SKM-1 (cell line): ENCODE results near the gene CD163.
"Not testable (repeated sequence)": the region's sequence is repeated elsewhere in the genome, so short reads cannot be mapped to it uniquely, and the experiment has no call there.

Source experiments
- DNase-seq: peaks from one replicate; lab custom pipeline; 2025; ENCODE audit not compliant: unreplicated experiment; lab: John Stamatoyannopoulos, UW

CD163 gene

DNA sequence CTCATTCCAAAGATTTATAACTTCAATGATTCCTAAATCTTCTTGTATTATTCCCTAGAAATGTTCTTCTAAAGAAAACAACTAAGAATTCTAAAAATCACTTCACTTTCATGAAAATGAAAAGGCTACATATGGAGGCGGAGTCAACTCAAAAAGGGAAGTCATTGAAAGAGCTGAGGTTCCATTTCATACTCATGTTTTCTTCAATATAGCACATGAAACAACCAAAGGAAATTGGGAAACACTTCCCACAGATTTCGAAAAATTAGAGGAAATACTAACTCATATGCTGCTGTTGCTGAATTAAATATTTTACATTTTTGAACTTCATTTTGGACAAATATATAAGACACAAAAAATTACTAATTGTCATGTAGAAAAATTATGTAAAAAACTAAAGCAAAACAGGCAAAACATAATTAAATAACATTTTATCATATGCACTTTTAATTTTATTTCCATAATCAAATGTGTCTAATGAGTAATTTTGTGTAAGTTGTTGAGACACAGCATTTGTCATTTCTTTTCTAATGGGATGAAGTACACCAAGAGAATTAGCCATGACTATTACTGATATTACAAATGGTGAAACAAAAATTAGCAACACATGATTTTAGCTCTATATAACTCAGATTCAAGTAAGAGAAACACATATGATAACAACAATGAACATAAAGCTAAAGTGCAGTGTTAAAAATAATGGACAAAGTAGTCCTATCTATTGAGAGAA is at the start of gene CD163:
CD163 (minus strand) TSS at position 92 of the 730 bp plus-strand sequence; CDS start at position 5, 87 bp downstream.
- DNase-seq = peak; percentile 10

DNA sequence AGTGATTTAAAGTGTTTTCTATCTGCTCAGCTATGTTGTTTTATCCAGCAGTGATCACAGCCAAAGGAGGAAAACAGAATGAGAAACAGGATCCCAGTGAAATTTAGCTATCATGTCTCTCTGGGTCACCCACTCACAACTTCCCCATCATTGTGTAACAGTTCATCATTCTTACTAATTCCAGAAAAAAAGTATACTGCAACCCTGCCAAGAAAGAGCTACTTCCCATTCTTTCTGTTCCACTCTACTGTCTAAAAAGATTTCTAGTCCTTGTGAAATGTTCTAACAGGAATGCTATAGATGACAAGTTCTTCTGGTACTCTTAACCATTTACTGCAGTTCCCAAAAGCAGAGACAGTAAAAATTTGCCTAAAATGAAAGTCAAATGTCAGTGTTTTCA is 39.2 kb upstream of the CD163 start:
- DNase-seq = peak; percentile 44

DNA sequence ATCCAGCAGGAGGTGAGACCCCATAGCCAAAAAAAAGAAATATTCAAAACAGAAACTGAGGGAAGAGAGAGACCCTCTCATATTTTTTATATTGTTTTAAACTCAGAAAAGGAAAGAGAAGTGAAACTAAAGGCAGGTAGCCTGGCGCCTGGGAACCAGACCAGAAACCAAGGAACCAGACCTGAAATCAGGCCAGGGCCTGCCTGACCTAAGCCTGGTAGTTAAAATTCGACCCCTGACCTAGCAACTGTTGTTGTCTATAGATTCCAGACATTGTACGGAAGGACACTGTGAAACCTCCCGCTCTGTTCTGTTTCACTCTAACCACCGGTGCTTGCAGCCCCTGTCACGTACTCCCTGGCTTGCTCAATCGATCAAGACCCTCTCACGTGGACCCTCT is 38.5 kb upstream of the CD163 start:
- no peak for DNase-seq

DNA sequence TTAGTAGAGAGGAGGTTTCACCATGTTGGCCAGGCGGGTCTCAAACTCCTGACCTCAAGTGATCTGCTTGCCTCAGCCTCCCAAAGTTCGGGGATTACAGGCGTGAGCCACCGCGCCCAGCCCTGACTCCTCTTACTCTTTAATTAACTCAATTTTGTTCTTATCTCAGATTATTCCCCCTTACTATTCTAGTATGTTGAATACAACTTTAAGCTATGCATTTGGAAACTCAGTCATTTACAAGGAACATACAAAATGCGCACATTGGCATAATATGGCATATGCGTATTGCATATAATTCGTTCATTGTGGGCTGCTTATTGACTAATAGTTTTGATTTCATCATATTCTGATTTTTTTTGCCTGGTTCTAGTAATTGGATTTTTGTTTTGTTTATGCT is 10.8 kb upstream of the CD163 start:
- no peak for DNase-seq

DNA sequence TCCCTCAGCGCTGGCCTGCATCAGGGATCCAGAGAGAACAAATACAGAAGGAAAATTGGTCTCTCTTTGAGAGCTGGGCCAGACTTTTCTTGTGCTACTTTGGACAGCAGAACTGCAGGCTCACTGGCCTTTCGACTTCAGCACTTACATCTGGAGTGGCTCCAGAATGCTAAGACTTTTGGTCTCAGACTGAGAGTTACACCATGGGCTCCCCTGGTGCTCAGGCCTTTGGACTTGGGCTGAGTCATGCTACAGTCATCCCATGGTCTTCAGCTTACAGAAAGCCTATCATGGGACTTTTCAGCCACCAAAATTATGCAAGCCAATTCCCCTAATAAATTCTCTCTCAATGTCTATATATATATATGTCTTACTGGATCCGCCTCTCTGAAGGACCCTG is 9.0 kb upstream of the CD163 start:
- DNase-seq = no peak

DNA sequence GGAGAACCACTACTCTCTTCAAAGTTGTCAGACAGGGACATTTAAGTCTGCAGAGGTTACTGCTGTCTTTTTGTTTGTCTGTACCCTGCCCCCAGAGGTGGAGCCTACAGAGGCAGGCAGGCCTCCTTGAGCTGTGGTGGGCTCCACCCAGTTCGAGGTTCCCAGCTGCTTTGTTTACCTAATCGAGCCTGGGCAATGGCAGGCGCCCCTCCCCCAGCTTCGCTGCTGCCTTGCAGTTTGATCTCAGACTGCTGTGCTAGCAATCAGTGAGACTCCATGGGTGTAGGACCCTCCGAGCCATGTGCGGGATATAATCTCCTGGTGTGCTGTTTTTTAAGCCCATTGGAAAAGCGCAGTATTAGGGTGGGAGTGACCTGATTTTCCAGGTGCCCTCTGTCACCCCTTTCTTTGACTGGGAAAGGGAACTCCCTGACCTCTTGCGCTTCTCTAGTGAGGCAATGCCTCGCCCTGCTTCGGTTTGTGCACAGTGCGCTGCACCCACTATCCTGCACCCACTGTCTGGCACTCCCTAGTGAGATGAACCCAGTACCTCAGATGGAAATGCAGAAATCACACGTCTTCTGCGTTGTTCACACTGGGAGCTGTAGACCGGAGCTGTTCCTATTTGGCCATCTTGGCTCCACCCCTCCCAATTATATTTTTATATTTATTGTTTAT is 6.4 kb upstream of the CD163 start:
- DNase-seq = not testable (repeated sequence)

DNA sequence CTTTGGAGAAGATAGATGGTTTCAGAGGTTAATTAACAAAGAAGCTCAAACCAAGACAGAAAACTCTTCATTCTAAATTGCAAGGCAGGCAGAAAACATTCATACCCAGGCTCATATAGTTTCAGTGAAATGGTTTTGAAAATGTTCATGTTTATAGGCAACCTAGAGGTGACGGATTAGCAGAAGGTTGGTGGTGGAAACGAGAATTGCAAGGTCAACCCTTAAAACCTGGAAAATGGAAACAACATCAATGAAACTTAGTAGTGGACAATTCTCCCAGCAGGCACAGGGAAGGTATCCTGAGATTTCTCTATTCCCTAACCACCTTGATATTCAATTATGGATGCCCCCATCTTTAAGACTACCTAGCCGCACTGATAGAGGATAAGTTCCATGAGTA is 965 bp downstream of the CD163 start:
- DNase-seq = no peak

DNA sequence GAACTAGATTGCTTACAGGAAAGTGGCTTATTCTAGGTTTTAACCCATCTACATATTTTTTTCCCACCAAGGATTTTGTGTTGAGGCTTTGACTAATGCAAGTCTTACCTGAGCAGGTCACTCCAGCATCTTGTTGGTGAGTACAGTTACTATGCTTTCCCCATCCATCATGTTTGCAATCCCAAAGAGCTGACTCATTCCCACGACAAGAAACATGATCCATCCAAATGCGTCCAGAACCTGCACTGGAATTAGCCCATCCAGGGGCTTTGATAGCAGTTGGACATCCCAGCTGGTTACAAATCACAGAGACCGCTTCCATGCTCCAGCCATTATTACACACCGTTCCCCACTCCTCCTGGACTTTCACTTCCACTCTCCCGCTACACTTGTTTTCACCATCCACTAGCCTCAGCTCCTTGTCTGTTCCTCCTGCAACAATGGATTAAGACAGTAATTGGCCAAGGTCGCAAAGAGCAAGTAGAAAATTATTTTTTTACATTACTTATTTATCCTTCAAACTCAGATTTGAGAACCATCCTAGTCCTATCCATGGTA is 2.5 kb downstream of the CD163 start:
- no peak for DNase-seq

DNA sequence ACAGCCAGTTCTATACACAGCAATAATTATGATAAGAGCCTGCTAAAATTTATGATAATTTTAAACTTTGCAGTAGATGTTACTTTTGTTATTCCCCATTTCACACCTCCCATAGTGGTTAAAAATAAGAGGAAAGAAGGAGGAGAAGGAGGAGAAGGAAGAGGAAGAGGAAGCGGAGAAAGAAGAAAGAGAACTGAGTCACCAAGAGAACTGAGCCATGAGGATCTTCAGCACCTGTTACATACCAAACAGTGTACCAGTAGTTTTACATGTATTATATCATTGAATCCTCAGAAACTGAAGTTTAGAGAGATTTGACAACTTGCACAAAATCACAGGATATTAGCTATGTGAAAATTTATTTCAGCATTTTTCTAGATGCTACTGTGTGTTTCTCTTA is 3.9 kb downstream of the CD163 start:
- DNase-seq = no peak

DNA sequence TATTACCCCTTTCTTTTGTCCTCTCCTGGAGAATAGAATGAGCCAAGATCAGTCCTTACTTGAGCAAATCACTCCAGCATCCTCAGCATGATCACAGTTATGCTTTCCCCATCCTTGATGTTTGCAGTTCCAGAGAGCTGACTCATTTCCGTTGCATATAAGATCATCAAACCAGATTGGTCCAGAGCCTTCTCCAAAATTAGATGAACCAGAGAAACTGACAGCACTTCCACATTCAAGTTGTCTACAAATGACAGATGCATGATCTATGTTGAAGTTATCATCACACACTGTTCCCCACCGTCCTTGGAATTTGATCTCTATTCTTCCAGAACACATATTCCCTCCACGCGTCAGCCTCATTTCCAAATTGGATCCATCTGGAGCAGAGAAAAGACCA is 4.8 kb downstream of the CD163 start:
- no peak for DNase-seq

DNA sequence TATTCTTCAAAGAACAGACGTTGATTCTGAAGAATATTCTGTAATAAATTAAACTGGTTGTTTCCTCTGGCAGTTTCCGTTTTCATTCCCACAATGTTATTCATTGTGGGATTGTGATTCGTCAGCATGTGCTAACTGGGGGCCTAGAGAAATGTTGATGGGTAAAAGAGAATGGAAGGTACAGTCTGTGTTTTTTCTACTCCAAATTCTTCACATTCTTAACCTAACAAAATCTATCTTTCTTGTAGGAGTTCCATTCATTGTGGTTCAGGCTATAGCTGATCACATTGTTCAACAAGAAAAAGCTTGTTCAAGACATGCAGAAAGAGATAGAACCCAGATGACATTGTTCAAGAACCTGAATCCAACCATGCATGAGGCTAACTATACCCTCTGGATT is 5.9 kb downstream of the CD163 start:
- DNase-seq = no peak

DNA sequence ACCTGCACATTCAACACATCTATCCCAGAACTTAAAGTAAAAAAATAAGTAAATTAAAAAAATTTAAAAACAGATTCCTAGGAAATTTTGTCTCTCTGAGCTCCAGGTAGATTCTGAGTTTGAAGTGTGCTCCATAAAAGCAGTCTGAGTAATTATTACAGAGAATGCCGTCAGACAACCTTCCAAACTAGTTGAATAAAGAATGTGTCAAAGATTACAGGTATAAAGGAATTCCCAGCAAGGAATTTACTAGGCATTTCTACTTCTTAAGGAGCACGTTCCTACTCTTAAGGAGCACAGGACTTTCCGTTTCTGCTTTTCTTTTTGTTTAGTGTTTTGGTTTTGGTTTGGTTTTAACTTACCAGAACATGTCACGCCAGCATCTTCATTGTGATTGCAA is 7.1 kb downstream of the CD163 start:
- DNase-seq = no peak

DNA sequence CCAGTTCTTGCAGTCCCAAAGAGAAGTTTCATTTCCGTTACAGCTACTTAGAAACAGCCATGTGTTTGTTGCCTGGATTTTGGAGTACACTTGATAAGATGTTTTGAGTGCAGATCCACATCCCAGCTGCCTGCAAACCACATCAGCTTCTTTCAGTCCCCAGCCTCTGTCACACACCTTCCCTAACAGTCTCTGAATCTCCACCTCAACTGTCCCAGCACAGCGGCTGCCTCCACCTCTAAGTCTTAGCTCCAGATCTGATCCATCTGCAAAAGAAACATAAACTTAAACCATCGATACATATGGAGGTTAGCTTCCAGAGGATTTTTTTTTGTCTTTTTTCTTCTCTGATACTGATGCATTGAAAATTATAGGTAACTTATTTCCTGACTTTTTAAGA is 8.4 kb downstream of the CD163 start:
- no peak for DNase-seq

DNA sequence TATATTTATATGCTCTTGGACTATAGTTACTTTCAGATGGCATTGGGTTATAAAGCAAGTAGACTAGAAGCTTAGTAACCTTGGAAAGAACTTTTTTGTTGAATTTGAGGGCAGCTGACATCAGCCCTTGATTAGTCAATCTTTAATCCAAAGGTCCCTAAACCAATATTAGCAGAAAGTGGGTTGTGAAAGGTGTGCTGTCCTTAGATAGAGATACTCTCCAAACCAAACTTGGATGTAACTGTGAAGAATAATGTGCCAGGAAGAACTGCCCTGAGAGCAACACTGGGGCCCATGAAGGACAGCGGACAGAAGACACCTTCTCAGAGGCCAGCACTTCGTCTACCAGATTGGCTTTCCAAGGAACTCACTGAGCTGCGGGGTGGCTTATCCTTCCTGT is 10.6 kb downstream of the CD163 start:
- no peak for DNase-seq

DNA sequence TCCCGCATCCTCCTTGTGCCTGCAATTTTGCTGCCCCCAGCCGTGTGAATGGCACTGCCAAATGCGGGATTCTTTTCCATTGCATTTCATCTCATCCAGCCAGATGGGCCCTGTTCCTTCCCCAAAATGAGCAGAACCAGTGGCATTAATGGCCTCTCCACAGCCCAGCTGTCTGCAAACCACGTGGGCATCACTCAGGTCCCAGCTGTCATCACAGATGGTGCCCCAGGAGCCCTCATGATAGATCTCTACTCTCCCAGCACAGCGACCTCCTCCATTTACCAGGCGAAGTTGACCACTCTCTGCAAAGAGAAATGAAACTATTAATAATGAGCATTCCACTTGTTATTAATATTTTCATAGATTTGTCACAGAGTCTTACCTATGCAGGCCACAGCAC is 17.1 kb downstream of the CD163 start:
- DNase-seq = no peak

DNA sequence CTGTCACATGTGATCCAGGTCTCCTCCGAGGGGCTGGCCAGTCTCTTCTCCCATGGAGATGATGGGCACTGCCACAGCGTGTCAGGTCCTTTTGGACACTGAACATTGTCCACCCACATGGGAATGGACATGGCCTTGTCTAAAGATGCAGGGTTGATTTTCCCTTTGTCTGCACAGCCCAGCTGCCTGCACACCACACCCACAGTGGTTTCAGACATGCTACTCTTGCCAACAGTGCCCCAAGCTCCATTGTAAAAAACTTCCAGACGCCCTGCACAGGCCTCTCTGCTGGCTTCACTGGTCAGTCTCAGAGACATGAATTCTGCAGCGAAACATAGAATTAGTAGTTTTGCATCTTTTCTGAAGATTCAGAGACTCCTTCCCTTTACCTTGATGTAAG is 18.5 kb downstream of the CD163 start:
- DNase-seq = no peak

DNA sequence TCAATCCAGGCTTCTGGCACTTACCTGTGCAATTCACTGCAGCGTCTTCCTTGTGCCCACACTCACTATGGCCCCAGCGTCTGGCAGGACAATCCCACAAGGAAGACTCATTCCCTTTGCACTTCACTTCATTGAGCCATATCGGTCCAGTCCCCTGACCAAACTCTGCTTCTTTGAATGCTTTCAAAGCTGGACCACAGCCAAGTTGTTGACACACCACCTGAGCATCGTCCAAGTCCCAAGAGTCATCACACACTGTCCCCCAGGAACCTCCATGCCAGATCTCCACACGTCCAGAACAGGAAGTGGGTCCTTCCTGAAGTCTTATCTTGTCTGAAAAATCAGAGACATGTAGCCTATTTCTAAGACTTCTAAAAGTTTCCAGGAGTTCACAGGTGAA is 20.2 kb downstream of the CD163 start:
- DNase-seq = no peak

DNA sequence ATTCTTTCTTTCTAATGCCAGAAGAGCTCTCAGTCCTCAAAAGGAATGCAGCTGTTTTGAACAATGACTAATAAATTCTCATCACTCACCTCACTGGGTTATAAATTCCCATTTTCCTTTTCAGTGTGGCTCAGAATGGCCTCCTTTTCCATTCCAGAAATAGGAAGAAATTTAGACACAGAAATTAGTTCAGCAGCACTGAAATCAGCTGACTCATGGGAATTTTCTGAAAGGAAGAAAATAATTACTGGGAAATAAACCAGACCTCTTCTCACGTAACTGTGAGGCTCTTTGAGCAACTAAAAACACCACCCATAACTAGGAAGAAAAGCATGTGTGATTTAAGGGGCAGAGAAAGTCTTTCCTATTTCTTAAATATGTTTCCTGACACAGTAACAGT is 23.8 kb downstream of the CD163 start:
- DNase-seq = no peak

DNA sequence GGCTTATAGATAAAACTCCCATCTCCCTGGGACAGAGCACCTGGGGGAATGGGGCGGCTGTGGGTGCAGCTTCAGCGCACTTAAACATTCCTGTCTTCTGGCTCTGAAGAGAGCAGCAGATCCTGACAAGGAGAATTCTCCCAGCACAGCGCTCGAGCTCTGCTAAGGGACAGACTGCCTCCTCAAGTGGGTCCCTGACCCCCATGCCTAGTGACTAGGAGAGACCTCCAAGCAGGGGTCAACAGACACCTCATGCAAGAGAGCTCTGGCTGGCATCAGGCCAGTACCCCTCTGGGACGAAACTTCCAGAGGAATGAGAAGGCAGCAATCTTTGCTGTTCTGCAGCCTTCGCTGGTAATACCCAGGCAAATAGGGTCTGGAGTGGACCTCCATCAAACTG is 31.5 kb downstream of the CD163 start:
- DNase-seq = no peak

DNA sequence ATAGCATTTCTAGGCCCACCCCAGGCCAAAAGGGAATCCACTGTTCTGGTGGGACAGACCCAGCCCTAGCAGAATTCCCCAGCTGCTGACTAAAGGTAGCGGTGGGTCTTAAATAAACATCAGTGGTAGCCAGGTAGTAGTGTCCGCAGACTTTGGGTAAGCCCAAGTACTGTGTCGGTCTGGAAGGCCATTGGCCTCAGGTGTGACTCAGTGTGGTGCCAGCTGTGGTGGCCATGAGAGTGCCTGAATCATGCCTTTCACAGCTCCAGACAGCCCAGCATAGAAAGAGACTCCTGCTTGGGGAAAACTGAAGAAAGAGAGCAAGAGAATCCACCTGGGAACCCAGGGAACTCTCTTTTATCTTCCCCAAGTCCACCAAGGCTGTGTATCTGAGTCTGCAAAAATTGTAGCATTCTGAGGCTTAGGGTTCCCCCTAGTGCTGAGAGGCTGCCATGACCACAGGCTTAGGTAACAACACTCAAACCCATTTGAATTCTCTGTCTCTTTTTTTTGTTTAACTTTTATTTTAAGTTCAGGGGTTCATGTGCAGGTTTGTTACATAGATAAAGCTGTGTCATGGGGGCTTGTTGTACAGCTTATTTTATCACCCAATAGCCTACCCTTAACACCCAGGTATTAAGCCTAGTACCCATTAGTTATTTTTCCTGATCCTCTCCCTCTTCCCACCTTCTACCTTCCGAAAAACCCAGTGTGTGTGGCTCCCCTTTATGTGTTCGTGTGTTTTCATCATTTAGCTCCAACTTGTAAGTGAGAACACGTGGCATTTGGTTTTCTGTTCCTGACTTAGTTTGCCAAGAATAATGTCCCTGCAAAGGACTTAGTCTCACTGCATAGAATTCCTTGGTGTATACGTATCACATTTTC is 43.0 kb downstream of the CD163 start:
- DNase-seq = no peak

DNA sequence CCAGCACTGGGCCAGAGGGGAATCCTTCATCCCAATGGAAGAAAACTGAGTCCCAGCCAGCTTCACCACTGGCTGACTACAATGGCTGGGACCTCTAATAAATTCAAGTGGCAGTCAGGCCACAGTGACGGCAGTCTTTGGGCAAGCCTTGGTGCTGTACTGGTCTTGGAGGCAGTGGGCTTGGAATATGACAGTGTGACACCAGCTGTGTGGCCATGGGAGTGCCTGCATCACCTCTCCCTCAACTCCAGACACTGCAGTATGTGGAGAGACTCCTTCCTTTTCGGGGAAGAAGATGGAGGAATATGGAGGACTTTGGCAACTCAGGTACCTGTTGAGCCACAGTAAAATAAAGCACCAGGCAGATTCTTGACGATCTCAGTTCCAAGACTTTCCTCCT is 43.6 kb downstream of the CD163 start:
- no peak for DNase-seq

DNA sequence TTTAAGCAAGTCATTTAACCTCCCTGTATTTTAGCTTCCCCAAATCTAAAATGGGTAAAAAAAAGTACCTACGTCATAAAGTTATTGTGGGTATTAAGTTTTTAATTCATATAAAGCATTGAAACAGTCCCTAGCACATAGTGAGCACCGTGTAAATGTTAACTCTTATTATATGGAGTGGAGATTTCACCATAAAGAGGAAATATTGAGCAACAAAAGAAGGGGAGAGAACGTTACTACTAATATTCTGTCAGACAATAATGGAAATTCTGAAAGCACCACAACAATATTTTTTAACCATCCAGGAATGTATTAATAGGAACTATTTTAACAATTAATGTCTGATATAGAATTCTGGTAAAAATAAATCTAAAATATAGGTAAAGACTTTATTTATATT is 51.8 kb downstream of the CD163 start:
- DNase-seq = no peak
